Endodermal cell (in vitro differentiated cells): ENCODE results near the gene CCL3. TPM values are rescaled to one million over a fixed set of nuclear protein-coding genes. Genes with fewer than 3 reads are reported as not detected.

Experiments used
- DNase-seq: peaks from one replicate; pipeline ENCODE4 v3.0.0-alpha.2; 2017
- H3K27ac ChIP-seq: 2 replicates; pipeline ENCODE4 v1.5.1; 2013; ENCODE audit warnings: mild to moderate bottlenecking, low read depth, low read length, moderate library complexity
- H3K27me3 ChIP-seq: 2 replicates; pipeline ENCODE4 v1.6.1; 2013; ENCODE audit warnings: mild to moderate bottlenecking, low read length, moderate library complexity; ENCODE audit not compliant: insufficient read depth, control insufficient read depth, poor library complexity, severe bottlenecking
- H3K36me3 ChIP-seq: 2 replicates; pipeline ENCODE4 v1.7.0; 2013; ENCODE audit warnings: mild to moderate bottlenecking, low read length, moderate library complexity; ENCODE audit not compliant: control insufficient read depth, insufficient read depth
- H3K4me1 ChIP-seq: one replicate; pipeline ENCODE4 v1.7.0; 2013; ENCODE audit warnings: low read length; ENCODE audit not compliant: control insufficient read depth, insufficient read depth
- H3K4me3 ChIP-seq: 2 replicates; pipeline ENCODE4 v1.5.1; 2013; ENCODE audit warnings: mild to moderate bottlenecking, low read length, moderate library complexity
- H3K9ac ChIP-seq: 2 replicates; pipeline ENCODE4 v1.6.1; 2013; ENCODE audit warnings: mild to moderate bottlenecking, low read length, moderate library complexity; ENCODE audit not compliant: poor library complexity, severe bottlenecking; ENCODE audit errors: extremely low read depth
- H3K9me3 ChIP-seq: 2 replicates; pipeline ENCODE4 v1.6.1; 2013; ENCODE audit warnings: mild to moderate bottlenecking, low read length, moderate library complexity; ENCODE audit not compliant: control insufficient read depth
- H3K27ac Mint-ChIP-seq: 2 replicates; pipeline ENCODE4 v1.8.0; 2020; ENCODE audit warnings: mixed read lengths
- H3K27me3 Mint-ChIP-seq: 2 replicates; pipeline ENCODE4 v1.8.0; 2021; ENCODE audit warnings: mild to moderate bottlenecking, mixed read lengths; ENCODE audit not compliant: insufficient read depth
- H3K36me3 Mint-ChIP-seq: 2 replicates; pipeline ENCODE4 v1.8.0; 2020; ENCODE audit warnings: low read depth, mixed read lengths
- H3K4me1 Mint-ChIP-seq: 2 replicates; pipeline ENCODE4 v1.8.0; 2020; ENCODE audit warnings: mixed read lengths
- H3K4me3 Mint-ChIP-seq: 2 replicates; pipeline ENCODE4 v1.8.0; 2020; ENCODE audit warnings: mild to moderate bottlenecking, moderate library complexity, mixed read lengths
- H3K9me3 Mint-ChIP-seq: 2 replicates; pipeline ENCODE4 v1.8.0; 2020; ENCODE audit warnings: mild to moderate bottlenecking, mixed read lengths
- CTCF ChIP-seq: fragments of 200-600 bp; sonication (generic); conservative IDR thresholded peaks from 2 replicates; pipeline ENCODE4 v1.5.0; 2021; ENCODE audit warnings: antibody characterized with exemption, mild to moderate bottlenecking
- WGBS, 2 experiments: methylation state at CpG; one replicate each; pipeline versions ENCODE4 v1.1.5 to v1.1.7; 2013; ENCODE audit warnings: missing lambda C conversion rate in 2 of 2, mixed read lengths in 1 of 2; ENCODE audit not compliant: insufficient coverage in 1 of 2, insufficient read length in 1 of 2; 5-methylcytosine and 5-hydroxymethylcytosine counted together
- total RNA-seq, 2 donors: library from RNA; stranded (reverse); fragmentation: NEBNext Ultra II Directional in 1 of 2; extraction: Animal tissue kit (Norgen Biotek cat#: 25700) in 1 of 2; gene quantifications; 2 replicates in 1 of 2; 3 replicates in 1 of 2; pipeline ENCODE4 v1.2.1, GENCODE V29; 2021

CCL3 gene
- total RNA-seq, 2 donors from 2014 or later, result not detected

GRCh38 chr17:36059406-36059805 lies 30.5 kb downstream of the CCL3 start:
- no peaks in the 10 kb centered on the region for H3K4me1 ChIP-seq
- no peak overlapping the region for H3K4me3 Mint-ChIP-seq
- H3K36me3 Mint-ChIP-seq, result no peaks in the 10 kb centered on the region
- H3K9me3 Mint-ChIP-seq, result no peaks in the 10 kb centered on the region
- H3K4me3 ChIP-seq, result no peak overlapping the region
- WGBS, 2 experiments, result 89 to 96% methylated on average over 6 to 7 of the region's 7 CpGs
- H3K4me1 Mint-ChIP-seq, result no peaks in the 10 kb centered on the region
- no peaks in the 10 kb centered on the region for H3K9me3 ChIP-seq
- DNase-seq, result no peak
- no peaks in the 10 kb centered on the region for H3K27me3 ChIP-seq
- H3K27me3 Mint-ChIP-seq, result peaks cover 5% of the 10 kb centered on the region
- no peak for TF ChIP-seq CTCF
- no peak overlapping the region for H3K9ac ChIP-seq
- no peak overlapping the region for H3K27ac ChIP-seq
- no peaks in the 10 kb centered on the region for H3K36me3 ChIP-seq
- H3K27ac Mint-ChIP-seq, result no peak overlapping the region

GRCh38 chr17:36057911-36058310 lies 32.0 kb downstream of the CCL3 start:
- no peak overlapping the region for H3K27ac ChIP-seq
- Mint-ChIP-seq H3K9me3 (no peaks in the 10 kb centered on the region), H3K27me3 (peaks cover 5% of the 10 kb centered on the region), H3K36me3 (no peaks in the 10 kb centered on the region), H3K27ac (no peak overlapping the region), H3K4me3 (no peak overlapping the region), H3K4me1 (no peaks in the 10 kb centered on the region)
- H3K4me3 ChIP-seq, result no peak overlapping the region
- H3K27me3 ChIP-seq, result no peaks in the 10 kb centered on the region
- no peaks in the 10 kb centered on the region for H3K9me3 ChIP-seq
- no peak overlapping the region for H3K9ac ChIP-seq
- DNase-seq, result no peak
- H3K4me1 ChIP-seq, result no peaks in the 10 kb centered on the region
- no peaks in the 10 kb centered on the region for H3K36me3 ChIP-seq
- no peak for TF ChIP-seq CTCF

- Histone ChIP-seq H3K9ac (no peak overlapping the region), H3K27me3 (no peaks in the 10 kb centered on the region), H3K27ac (no peak overlapping the region), H3K4me3 (no peak overlapping the region), H3K9me3 (no peaks in the 10 kb centered on the region), H3K36me3 (no peaks in the 10 kb centered on the region), H3K4me1 (no peaks in the 10 kb centered on the region)
- Mint-ChIP-seq H3K4me1 (no peaks in the 10 kb centered on the region), H3K27me3 (peaks cover 3% of the 10 kb centered on the region), H3K4me3 (no peak overlapping the region), H3K27ac (no peak overlapping the region), H3K36me3 (no peaks in the 10 kb centered on the region), H3K9me3 (peaks cover 6% of the 10 kb centered on the region)
- TF ChIP-seq CTCF, result no peak
- WGBS, 2 experiments, result 87 to 89% methylated on average over 2 to 4 of the region's 4 CpGs
- no peak for DNase-seq
Observed at GRCh38 chr17:36055921-36056520, 33.9 kb downstream of the CCL3 start.
